Measurements from ENCODE around the gene LIMS2. TPM values are rescaled to one million over a fixed set of nuclear protein-coding genes. Genes with fewer than 3 reads are reported as not detected.

LIMS2 gene
- total and polyA plus RNA-seq, 2 of the 8 experiments (the other 6 are each of a cell fraction or from before 2014, with no cell fraction given): 3.3 to 4.8 TPM

DNA sequence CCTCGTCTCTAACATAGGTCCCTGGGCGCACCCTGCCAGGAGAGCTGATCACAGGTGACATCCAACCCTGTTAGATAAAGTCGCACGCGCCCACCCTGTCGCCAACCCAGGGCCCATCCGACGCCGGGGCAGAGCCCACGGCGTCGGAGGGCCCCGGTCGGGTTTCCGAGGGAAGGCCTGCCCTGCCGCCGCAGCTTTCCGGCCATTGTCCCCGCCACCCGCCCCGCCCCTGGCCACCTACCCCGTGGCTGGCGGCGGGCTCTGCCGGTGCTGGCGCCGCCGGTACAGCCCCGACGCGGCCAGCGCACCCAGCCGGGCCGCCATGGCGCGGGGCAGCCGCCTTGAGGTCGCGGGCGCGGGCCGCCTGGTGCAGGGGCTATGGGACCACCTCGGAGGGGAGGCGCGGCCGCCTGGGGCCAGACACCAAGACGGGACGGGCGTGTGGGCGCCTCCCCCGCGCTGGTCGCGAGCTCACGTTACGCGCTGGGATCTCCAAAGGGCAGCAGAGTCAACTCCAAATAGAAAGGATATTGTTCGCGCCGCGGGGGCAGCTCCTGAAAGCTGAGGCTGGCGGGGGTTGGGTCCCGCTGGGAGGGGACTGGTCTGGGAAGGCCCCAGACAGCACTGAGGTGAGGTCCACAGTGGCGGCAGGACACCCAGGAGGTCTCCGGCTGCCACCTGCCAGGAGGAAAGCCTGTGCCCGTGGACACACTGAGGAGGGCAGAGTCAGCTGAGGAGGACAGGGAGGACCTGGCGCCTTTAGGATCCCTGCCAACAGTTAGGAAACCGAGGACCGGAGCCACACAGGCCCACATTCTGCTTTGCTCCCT lies 11.1 kb downstream of the LIMS2 start (continued):
- no peak for TF ChIP-seq SIN3A (conservative IDR thresholded peaks at IDR 0.05 in 1 of 2, IDR thresholded peaks at IDR 0.05 in 1 of 2; ENCODE audit: low read depth in 1 of 2, low read length in 2 of 2)
- TF ChIP-seq HDAC2 (IDR thresholded peaks at IDR 0.05; ENCODE audit: borderline replicate concordance in 1 of 2, low read depth in 2 of 2, low read length in 2 of 2): no peak
- TF ChIP-seq KDM4A (IDR thresholded peaks at IDR 0.05; ENCODE audit: low read depth, low read length, severe bottlenecking): peak; percentile 89
- no peak for TF ChIP-seq MAFK (IDR thresholded peaks at IDR 0.05; ENCODE audit: low read depth, low read length)
- TF ChIP-seq JUND (IDR thresholded peaks at IDR 0.05; ENCODE audit: low read length): no peak
- no peak for TF ChIP-seq HDAC6 (IDR thresholded peaks at IDR 0.05; ENCODE audit: low read depth, low read length)
- no peak for TF ChIP-seq CTBP2 (IDR thresholded peaks at IDR 0.05; ENCODE audit: borderline replicate concordance, insufficient read depth, insufficient read length, low read length)
- no peak for TF ChIP-seq CREB1 (IDR thresholded peaks at IDR 0.05)
- TF ChIP-seq CBX8 (IDR thresholded peaks at IDR 0.05; ENCODE audit: borderline replicate concordance, low read depth, low read length): no peak
- no peak for TF ChIP-seq BACH1 (IDR thresholded peaks at IDR 0.05; ENCODE audit: low read length)
- TF ChIP-seq SRF (IDR thresholded peaks at IDR 0.05; ENCODE audit: low read depth, low read length): no peak
- no peak for TF ChIP-seq SP1 (IDR thresholded peaks at IDR 0.05; ENCODE audit: low read depth, low read length)
- peak; percentile 47 for TF ChIP-seq EZH2 (IDR thresholded peaks at IDR 0.05; ENCODE audit: low read depth, low read length, severe bottlenecking)
- TF ChIP-seq POU5F1 (IDR thresholded peaks at IDR 0.05; ENCODE audit: low read depth, low read length): no peak
- TF ChIP-seq ASH2L (IDR thresholded peaks at IDR 0.05; ENCODE audit: low read length): no peak
- TF ChIP-seq JUN (IDR thresholded peaks at IDR 0.05; ENCODE audit: low read depth, low read length): no peak
- no peak for TF ChIP-seq KDM5A (IDR thresholded peaks at IDR 0.05; ENCODE audit: low read length)
- peak; percentile 63; the same call in 1 of the 2 replicates for TF ChIP-seq SUZ12 (IDR thresholded peaks at IDR 0.05; ENCODE audit: low read length)
- TF ChIP-seq FOSL1 (IDR thresholded peaks at IDR 0.05; ENCODE audit: insufficient read depth, low read depth, low read length): no peak
- no peak for TF ChIP-seq SIRT6 (IDR thresholded peaks at IDR 0.05; ENCODE audit: low read length)
